GM10266 (cell line): Measurements from ENCODE around the gene DTYMK.

Source experiments
- DNase-seq: peaks from one replicate; pipeline ENCODE4 v3.0.0; 2012; ENCODE audit errors: extremely low spot score
- CTCF ChIP-seq: IDR thresholded peaks from 2 replicates; pipeline ENCODE4 v1.5.1; 2012; ENCODE audit warnings: mild to moderate bottlenecking, low read depth; ENCODE audit not compliant: control insufficient read depth, insufficient read depth; ENCODE audit errors: missing control alignments

DTYMK gene

GRCh38 chr2:241638940-241639339, 47.7 kb downstream of the DTYMK start:
- no peak for TF ChIP-seq CTCF

GRCh38 chr2:241637795-241638660, 48.6 kb downstream of the DTYMK start:
- TF ChIP-seq CTCF = no peak
- no peak for DNase-seq

More at GRCh38 chr2:241638940-241639339, 47.7 kb downstream of the DTYMK start:
- DNase-seq = no peak

GRCh38 chr2:241637018-241637794, 49.4 kb downstream of the DTYMK start, which contains the start of the genes ATG4B and THAP4:
Gene ATG4B (plus strand): TSS chr2:241637693. CDS start chr2:241637715, 22 bp downstream.
Gene THAP4 (minus strand): TSS chr2:241637158. CDS start chr2:241637017, 141 bp downstream.
- peak; percentile 98 for DNase-seq

DNA sequence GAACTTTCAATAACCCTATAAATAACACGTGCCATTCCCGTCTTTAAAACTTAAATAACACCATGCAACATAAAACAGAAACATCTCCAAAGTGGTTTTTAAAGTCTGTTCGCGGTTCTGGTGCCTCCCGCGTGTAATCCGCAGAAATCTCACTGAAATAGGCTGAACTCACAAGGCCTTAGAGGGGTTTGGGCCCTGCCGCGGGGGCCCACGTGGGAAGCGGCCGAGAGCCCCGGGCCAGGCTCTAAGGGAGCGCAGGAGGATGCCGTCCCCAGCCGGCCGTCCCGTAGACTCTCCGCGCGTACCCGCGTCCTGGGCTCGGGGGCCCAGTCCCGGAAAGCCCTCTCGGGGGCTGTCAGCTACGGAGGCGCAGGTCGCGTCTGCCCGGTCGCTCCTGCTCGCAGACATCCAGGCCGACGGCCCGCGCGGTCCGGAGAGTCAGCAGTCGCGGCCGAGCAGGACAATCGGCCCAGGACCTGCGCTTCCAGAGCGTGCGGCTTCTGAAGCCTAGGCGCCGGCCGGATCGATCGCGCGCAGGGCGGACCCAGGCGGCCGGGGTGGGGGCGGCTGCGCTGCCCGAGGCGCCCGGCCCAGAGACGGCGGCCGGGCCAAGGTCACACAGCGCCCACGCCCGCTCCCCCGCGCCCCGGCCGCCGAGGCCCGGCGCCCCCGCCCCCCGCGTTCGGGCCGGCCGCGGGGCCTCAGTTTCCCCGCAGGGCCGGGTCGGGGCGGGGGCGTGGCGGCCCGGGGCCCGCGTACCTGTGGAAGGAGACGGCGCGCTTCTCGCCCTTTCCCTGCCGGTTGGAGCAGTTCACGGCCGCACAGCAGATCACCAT, 50.2 kb downstream of the DTYMK start:
- TF ChIP-seq CTCF = no peak
- peak; percentile 76 for DNase-seq

More at GRCh38 chr2:241637018-241637794, 49.4 kb downstream of the DTYMK start, which contains the start of the genes ATG4B and THAP4:
- no peak for TF ChIP-seq CTCF

GRCh38 chr2:241635756-241636155, 50.9 kb downstream of the DTYMK start:
- TF ChIP-seq CTCF = no peak
- no peak for DNase-seq

GRCh38 chr2:241633561-241633960, 53.1 kb downstream of the DTYMK start:
- no peak for TF ChIP-seq CTCF
- DNase-seq = no peak
